ENCODE measurements around the gene PRAMEF13.
"Not testable (repeated sequence)": the region's sequence is repeated elsewhere in the genome, so short reads cannot be mapped to it uniquely, and the experiment has no call there.

GRCh38 chr1:13231061-13231750, 30.0 kb upstream of the PRAMEF13 start:
- TF ChIP-seq, protein P1, sequence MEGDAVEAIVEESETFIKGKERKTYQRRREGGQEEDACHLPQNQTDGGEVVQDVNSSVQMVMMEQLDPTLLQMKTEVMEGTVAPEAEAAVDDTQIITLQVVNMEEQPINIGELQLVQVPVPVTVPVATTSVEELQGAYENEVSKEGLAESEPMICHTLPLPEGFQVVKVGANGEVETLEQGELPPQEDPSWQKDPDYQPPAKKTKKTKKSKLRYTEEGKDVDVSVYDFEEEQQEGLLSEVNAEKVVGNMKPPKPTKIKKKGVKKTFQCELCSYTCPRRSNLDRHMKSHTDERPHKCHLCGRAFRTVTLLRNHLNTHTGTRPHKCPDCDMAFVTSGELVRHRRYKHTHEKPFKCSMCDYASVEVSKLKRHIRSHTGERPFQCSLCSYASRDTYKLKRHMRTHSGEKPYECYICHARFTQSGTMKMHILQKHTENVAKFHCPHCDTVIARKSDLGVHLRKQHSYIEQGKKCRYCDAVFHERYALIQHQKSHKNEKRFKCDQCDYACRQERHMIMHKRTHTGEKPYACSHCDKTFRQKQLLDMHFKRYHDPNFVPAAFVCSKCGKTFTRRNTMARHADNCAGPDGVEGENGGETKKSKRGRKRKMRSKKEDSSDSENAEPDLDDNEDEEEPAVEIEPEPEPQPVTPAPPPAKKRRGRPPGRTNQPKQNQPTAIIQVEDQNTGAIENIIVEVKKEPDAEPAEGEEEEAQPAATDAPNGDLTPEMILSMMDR (IDR thresholded peaks at IDR 0.05; ENCODE audit: low read depth, low read length), result not testable (repeated sequence)
- not testable (repeated sequence) for TF ChIP-seq EZH2phosphoT487 (IDR thresholded peaks at IDR 0.05; ENCODE audit: low read depth)

All from OCI-LY3 (cell line).